Measurements from ENCODE around the gene SLC39A6. TPM values are rescaled to one million over a fixed set of nuclear protein-coding genes. Genes with fewer than 3 reads are reported as not detected.

SLC39A6 gene
- total RNA-seq, 2 donors from 2014 or later = 25.7 to 34.1 TPM

- H3K9me3 ChIP-seq (ENCODE audit: control insufficient read depth, low read length) = peaks cover 8% of the 10 kb centered on the region
- H3K36me3 ChIP-seq (ENCODE audit: control insufficient read depth, insufficient read depth, low read length) = peaks cover 83% of the 10 kb centered on the region
- Mint-ChIP-seq H3K36me3 (ENCODE audit: low read depth) (peaks cover 75% of the 10 kb centered on the region), H3K4me1 (no peaks in the 10 kb centered on the region), H3K9me3 (no peaks in the 10 kb centered on the region), H3K27me3 (ENCODE audit: insufficient read depth) (no peaks in the 10 kb centered on the region), H3K27ac (no peak overlapping the region), H3K4me3 (no peak overlapping the region)
- no peak overlapping the region for H3K27ac ChIP-seq (ENCODE audit: low read depth, low read length)
- H3K27me3 ChIP-seq (ENCODE audit: control insufficient read depth, insufficient read depth, low read length, poor library complexity, severe bottlenecking) = no peaks in the 10 kb centered on the region
- no peak for DNase-seq
- WGBS, 2 experiments (ENCODE audit: insufficient coverage in 1 of 2, insufficient read length in 1 of 2) = 99% methylated on average over 3 of the region's 3 CpGs; no CpG with 5 or more reads in 1 of the 2 experiments
- no peak overlapping the region for H3K9ac ChIP-seq (ENCODE audit: extremely low read depth, low read length, poor library complexity, severe bottlenecking)
- no peaks in the 10 kb centered on the region for H3K4me1 ChIP-seq (ENCODE audit: control insufficient read depth, insufficient read depth, low read length)
- no peak for TF ChIP-seq CTCF (conservative IDR thresholded peaks at IDR 0.05)
- no peak overlapping the region for H3K4me3 ChIP-seq (ENCODE audit: low read length)
Measured at GRCh38 chr18:36167692-36168218, 38.6 kb upstream of the SLC39A6 start.

GRCh38 chr18:36162981-36163380 lies 33.8 kb upstream of the SLC39A6 start:
- Mint-ChIP-seq H3K36me3 (ENCODE audit: low read depth) (peaks cover 80% of the 10 kb centered on the region), H3K27ac (no peak overlapping the region), H3K27me3 (ENCODE audit: insufficient read depth) (no peaks in the 10 kb centered on the region), H3K4me3 (no peak overlapping the region), H3K4me1 (no peaks in the 10 kb centered on the region), H3K9me3 (no peaks in the 10 kb centered on the region)
- no peak overlapping the region for H3K4me3 ChIP-seq (ENCODE audit: low read length)
- TF ChIP-seq CTCF (conservative IDR thresholded peaks at IDR 0.05) = no peak
- H3K36me3 ChIP-seq (ENCODE audit: control insufficient read depth, insufficient read depth, low read length) = peaks cover 91% of the 10 kb centered on the region
- no peaks in the 10 kb centered on the region for H3K4me1 ChIP-seq (ENCODE audit: control insufficient read depth, insufficient read depth, low read length)
- no peak overlapping the region for H3K27ac ChIP-seq (ENCODE audit: low read depth, low read length)
- DNase-seq = no peak
- no peak overlapping the region for H3K9ac ChIP-seq (ENCODE audit: extremely low read depth, low read length, poor library complexity, severe bottlenecking)
- peaks cover 8% of the 10 kb centered on the region for H3K9me3 ChIP-seq (ENCODE audit: control insufficient read depth, low read length)
- no peaks in the 10 kb centered on the region for H3K27me3 ChIP-seq (ENCODE audit: control insufficient read depth, insufficient read depth, low read length, poor library complexity, severe bottlenecking)
- no CpG with 5 or more reads among the region's 1 CpG for WGBS, 2 experiments (ENCODE audit: insufficient coverage in 1 of 2, insufficient read length in 1 of 2)

- no peaks in the 10 kb centered on the region for H3K27me3 ChIP-seq (ENCODE audit: control insufficient read depth, insufficient read depth, low read length, poor library complexity, severe bottlenecking)
- no peak overlapping the region for H3K9ac ChIP-seq (ENCODE audit: extremely low read depth, low read length, poor library complexity, severe bottlenecking)
- H3K36me3 Mint-ChIP-seq (ENCODE audit: low read depth) = peaks cover 78% of the 10 kb centered on the region
- no peaks in the 10 kb centered on the region for H3K4me1 ChIP-seq (ENCODE audit: control insufficient read depth, insufficient read depth, low read length)
- H3K36me3 ChIP-seq (ENCODE audit: control insufficient read depth, insufficient read depth, low read length) = peaks cover 95% of the 10 kb centered on the region
- H3K9me3 ChIP-seq (ENCODE audit: control insufficient read depth, low read length) = no peaks in the 10 kb centered on the region
- no peak overlapping the region for H3K27ac ChIP-seq (ENCODE audit: low read depth, low read length)
- H3K27me3 Mint-ChIP-seq (ENCODE audit: insufficient read depth) = no peaks in the 10 kb centered on the region
- 87 to 96% methylated on average over 4 of the region's 4 CpGs for WGBS, 2 experiments (ENCODE audit: insufficient coverage in 1 of 2, insufficient read length in 1 of 2)
- H3K4me3 Mint-ChIP-seq = no peak overlapping the region
- no peaks in the 10 kb centered on the region for H3K4me1 Mint-ChIP-seq
- no peak for DNase-seq
- no peak overlapping the region for H3K4me3 ChIP-seq (ENCODE audit: low read length)
- no peak overlapping the region for H3K27ac Mint-ChIP-seq
- H3K9me3 Mint-ChIP-seq = no peaks in the 10 kb centered on the region
- no peak for TF ChIP-seq CTCF (conservative IDR thresholded peaks at IDR 0.05)
Measured at GRCh38 chr18:36160959-36161371, 31.8 kb upstream of the SLC39A6 start.
